Measurements from ENCODE around the gene GPR3.
A peak's percentile ranks its signal among the peaks of the same experiment; 100 is the strongest.
"Not testable (repeated sequence)": the region's sequence is repeated elsewhere in the genome, so short reads cannot be mapped to it uniquely, and the experiment has no call there.

The GPR3 gene

DNA sequence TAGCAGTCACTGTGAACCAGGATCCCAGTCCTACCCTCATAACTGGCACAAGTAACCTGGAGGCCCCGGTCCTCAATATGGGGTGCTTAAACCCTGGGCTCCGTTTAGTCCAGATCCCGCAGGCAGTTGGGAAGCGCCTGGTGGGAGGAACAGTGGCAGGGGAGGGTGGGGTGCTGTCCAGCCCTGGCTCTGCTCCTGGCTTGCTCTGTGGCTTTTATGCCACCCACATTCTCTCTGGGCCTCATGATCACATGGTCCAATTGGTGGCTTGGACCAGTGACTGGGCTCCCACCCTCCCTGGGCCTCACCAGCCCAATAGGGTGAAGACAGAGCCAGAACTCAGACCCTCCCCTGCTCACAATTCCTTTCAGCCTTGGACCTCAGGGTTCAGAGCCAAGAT is 12.2 kb upstream of the GPR3 start:
- no peak for DNase-seq (ENCODE audit: low spot score)

GRCh38 chr1:27380766-27381733 is 11.4 kb upstream of the GPR3 start:
- DNase-seq (ENCODE audit: low spot score), result no peak

- no peak for DNase-seq (ENCODE audit: low spot score)
Observed at GRCh38 chr1:27381969-27382762, 10.3 kb upstream of the GPR3 start.

DNA sequence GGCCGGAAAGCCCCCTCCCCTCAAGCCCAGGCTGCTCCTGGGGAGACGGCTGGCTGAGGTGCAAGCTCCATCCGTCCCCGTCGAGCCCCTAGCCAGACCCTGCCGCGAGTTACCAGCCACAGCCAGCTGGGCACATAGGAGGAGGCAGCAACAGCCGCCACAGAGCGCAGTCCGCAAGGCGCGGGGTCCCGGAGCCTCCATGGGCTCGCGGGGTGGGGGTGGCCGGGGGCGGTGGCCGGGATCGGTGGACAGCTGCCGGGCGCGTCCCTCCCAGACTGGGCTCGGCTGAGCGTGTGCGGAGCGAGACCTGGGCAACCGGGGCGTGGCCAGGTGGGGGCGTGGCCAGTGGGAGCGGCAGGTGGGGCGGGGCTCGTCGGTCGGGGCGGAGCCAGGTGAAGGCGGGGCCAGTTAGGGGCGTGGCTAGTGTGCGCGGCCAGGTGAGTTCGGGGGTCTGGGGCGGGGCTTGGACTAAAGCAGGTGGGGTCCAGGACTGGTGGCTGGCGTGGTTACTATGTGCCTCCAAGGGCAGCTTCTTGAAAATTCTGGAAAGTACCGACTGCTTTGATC is 9.3 kb upstream of the GPR3 start, which contains the start of gene CD164L2:
CD164L2 (minus strand) TSS at position 295 of the 567 bp plus-strand sequence; CDS start at position 201, 94 bp downstream.
- no peak for DNase-seq (ENCODE audit: low spot score)

GRCh38 chr1:27383661-27384060 is 8.8 kb upstream of the GPR3 start:
- no peak for DNase-seq (ENCODE audit: low spot score)

DNA sequence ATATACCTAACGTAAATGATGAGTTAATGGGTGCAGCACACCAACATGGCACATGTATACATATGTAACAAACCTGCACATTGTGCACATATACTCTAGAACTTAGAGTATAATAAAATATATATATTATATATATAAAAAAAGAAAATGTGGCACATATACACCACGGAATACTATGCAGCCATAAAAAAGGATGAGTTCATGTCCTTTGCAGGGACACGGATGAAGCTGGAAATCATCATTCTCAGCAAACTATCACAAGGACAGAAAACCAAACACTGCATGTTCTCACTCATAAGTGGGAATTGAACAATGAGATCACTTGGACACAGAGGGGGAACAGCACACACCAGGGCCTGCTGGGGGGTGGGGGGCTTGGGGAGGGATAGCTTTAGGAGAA is 7.6 kb upstream of the GPR3 start:
- not testable (repeated sequence) for DNase-seq (ENCODE audit: low spot score)

- DNase-seq (ENCODE audit: low spot score), result peak; percentile 80
Observed at GRCh38 chr1:27388337-27389005, 4.0 kb upstream of the GPR3 start.

GRCh38 chr1:27391511-27392095 is 819 bp upstream of the GPR3 start:
- no peak for DNase-seq (ENCODE audit: low spot score)

GRCh38 chr1:27392778-27393635 is 585 bp downstream of the GPR3 start:
- DNase-seq (ENCODE audit: low spot score), result peak; percentile 78

- DNase-seq (ENCODE audit: low spot score), result no peak
Observed at GRCh38 chr1:27393641-27394281, 1.3 kb downstream of the GPR3 start.

DNA sequence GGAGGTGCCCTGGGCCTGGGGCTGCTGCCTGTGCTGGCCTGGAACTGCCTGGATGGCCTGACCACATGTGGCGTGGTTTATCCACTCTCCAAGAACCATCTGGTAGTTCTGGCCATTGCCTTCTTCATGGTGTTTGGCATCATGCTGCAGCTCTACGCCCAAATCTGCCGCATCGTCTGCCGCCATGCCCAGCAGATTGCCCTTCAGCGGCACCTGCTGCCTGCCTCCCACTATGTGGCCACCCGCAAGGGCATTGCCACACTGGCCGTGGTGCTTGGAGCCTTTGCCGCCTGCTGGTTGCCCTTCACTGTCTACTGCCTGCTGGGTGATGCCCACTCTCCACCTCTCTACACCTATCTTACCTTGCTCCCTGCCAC is 1.8 kb downstream of the GPR3 start:
- no peak for DNase-seq (ENCODE audit: low spot score)

- DNase-seq (ENCODE audit: low spot score), result no peak
Observed at GRCh38 chr1:27394925-27395324, 2.5 kb downstream of the GPR3 start.

GRCh38 chr1:27395441-27396195 is 3.2 kb downstream of the GPR3 start:
- DNase-seq (ENCODE audit: low spot score), result peak; percentile 83

DNA sequence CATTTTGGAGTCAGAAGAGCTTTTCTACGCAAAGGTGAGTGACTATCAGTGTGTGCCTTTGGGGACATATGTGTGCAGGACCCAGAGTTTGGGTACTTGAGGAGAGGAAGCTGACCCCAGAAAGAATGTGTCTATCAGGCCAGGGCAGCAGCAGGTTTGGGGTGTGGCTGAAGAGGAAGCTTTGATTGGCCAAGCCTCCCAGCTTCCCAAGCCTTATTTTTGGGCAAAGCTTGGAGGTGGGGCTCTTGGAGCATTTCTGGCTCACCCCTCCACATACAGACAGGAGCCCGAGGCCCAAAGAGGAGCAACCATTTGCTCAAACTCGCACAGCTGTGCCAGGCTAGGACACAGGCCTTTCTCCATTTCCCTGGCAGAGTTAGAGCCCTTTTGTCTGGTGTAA is 4.7 kb downstream of the GPR3 start:
- no peak for DNase-seq (ENCODE audit: low spot score)

DNA sequence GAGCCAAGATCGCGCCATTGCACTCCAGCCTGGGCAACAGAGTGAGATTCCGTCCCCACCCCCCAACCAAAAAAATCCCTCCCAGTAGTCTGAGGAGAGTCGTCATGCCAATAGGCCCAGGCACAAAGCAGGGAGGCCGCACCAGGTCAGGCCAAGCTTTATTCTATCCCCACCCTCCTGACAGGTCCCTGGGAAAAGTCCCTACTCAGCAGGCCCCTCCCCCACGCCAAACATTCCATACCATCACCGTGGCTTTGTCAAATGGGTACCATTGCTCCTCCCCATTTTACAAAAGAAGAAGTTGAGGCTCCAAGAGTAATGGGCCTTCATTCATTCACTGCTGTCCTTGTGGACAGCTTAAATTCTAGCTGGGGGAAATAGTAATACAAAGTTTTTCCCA is 5.3 kb downstream of the GPR3 start:
- no peak for DNase-seq (ENCODE audit: low spot score)

GRCh38 chr1:27398405-27399149 is 6.2 kb downstream of the GPR3 start:
- no peak for DNase-seq (ENCODE audit: low spot score)

GRCh38 chr1:27399251-27400025 is 7.0 kb downstream of the GPR3 start:
- DNase-seq (ENCODE audit: low spot score), result no peak
